ENCODE measurements around the gene DNAH10.
"Not testable (repeated sequence)": the region's sequence is repeated elsewhere in the genome, so short reads cannot be mapped to it uniquely, and the experiment has no call there.

Gene DNAH10

DNA sequence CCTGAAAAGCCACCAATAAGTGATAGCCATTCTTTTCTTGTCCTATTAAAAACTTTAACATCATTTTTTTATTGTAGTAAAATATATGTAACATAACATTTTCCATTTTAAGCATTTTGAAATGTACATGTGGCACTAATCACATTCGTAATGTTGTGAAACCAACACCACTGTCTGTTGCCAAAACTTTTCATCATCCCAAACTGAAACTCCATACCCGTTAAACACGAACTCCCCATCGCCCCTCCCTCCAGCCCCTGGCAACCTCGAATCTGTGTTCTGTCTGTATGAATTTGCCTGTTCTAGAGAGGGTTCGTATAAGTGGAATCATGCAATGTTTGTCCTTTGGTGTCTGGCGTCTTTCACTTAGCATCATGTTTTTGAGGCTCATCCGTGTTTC lies 134.7 kb downstream of the DNAH10 start:
- H3K27ac ChIP-seq: no peak overlapping the region
- DNase-seq (ENCODE audit: low read depth, low spot score): no peak

DNA sequence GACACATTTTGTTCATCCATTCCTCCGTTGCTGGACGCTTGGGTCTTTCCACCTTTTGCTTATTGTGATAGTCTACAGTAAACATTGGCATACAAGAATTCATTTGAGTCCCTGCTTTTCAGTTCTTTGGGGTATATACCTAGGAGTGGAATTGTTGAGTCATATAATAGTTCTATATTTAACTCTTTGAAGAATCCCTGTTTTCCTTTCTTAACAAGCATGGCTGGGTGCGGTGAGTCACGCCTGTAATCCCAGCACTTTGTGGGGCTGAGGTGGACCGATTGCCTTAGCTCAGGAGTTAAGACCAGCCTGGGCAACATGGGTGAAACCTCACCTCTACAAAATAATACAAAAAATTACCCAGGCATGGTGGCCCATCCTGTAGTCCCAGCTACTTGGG lies 135.1 kb downstream of the DNAH10 start:
- no peak overlapping the region for H3K27ac ChIP-seq
- DNase-seq (ENCODE audit: low read depth, low spot score): no peak

DNA sequence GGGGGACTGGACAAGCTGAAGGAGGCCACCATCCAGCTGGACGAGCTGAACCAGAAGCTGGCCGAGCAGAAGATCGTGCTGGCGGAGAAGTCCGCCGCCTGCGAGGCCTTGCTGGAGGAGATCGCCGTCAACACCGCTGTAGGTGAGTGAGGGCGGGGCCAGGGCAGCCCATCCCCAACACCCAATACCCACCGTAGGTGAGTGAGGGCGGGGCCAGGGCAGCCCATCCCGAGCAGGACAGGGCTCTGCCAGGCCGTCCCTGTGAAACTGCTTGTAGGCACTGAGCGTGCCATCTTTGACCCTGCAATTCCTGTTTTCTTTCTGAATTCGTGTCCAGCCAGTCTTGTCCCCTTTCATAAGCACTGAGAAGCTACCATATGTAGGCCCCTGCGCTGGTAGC lies 136.6 kb downstream of the DNAH10 start:
- no peak overlapping the region for H3K27ac ChIP-seq
- no peak for DNase-seq (ENCODE audit: low read depth, low spot score)

DNA sequence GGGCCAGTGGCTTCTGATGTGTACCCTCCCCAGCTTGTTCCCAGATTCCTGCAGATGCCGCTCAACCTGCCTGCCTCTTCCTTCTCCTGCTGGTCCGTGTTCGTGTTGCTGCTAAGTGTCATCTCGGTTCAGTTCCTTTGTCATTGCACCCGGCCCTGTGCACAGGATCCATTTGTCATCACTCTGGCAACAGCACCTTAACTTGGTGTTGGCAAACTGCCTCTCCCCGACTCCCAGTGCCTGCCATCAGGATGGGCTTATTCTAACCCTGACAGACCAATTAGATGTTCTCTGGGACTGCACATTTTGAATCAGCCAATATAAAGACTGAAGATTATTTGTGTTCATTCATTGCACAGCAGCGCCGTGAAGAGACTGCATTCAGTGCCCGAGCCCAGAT lies 137.3 kb downstream of the DNAH10 start:
- no peak for DNase-seq (ENCODE audit: low read depth, low spot score)
- H3K27ac ChIP-seq: no peak overlapping the region

DNA sequence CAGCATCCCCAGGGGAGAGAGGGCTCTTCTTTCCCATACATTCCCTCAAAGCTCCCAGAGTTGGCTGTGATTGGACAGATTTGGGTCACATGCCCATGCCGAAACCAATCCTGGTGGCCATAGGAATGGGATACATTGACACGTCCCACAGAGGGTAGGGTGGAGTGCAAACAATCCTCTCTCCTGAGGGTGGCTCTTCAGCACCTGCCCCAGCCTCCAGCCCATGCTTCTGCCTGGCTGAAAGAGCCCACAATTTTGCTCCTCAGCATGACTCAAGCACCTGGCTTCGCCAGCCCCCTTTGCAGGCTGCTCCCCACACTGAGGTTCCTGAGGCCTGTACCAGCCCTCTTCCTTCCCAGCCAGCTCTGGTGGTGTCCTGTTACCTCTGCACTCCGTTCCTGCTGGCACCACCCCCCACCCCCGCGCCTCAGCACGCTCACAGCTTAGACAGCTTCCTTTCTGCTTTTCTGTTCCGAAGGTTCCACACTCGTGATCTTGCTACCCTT lies 138.8 kb downstream of the DNAH10 start:
- no peak overlapping the region for H3K27ac ChIP-seq
- DNase-seq (ENCODE audit: low read depth, low spot score): no peak

DNA sequence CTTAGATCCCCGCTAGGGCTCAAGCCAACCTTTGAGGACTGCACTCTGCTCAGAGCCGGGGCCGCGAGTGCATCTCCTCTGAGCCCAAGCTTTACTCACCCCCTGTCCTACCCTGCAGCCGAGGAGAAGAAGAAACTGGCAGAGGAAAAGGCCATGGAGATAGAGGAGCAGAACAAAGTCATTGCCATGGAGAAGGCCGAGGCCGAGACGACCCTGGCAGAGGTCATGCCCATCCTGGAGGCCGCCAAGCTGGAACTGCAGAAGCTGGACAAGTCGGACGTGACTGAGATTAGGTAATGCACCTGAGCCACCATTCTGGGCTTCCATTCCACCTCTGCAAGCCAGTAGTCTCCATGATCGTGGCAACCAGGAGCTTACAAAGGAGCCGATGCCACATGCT lies 140.7 kb downstream of the DNAH10 start:
- no peak for DNase-seq (ENCODE audit: low read depth, low spot score)
- H3K27ac ChIP-seq: no peak overlapping the region

DNA sequence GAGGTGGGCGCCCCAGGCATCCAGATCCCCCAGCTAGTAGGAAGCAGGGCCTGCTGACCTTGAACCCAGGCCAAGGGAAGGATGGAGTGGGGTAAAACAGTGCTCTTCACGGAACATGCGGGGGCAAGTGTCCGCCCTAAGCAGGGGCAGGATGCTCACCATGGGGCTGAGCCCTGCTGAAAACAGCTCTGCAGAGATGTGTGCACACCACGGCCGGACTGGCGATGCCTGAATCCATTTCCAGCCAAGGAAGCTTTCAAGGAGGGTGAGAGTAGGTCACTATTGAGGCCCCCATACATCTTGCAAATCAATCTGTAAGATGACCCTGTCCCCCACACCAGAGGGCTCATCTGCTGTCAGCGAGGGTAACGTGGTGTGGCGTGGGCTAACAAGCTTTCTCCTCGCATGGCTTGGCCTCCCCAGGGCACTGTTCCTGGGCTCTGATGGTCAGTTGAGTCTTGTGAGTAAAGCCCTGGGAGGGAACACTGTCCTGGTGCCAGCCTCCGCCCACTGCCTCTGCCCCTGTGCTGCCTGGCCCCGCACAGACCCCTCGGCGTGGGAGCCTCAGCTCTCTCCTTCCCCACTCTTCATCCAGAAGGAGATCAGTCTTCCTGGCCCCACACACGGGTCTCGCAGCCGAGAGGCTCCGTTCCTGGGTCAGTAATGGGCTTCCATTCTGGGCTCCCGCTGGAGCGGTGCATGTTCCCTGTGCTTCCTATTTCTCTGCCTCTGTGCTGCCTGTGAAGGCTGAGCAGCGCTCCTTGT lies 141.4 kb downstream of the DNAH10 start:
- no peak overlapping the region for H3K27ac ChIP-seq
- DNase-seq (ENCODE audit: low read depth, low spot score): no peak

DNA sequence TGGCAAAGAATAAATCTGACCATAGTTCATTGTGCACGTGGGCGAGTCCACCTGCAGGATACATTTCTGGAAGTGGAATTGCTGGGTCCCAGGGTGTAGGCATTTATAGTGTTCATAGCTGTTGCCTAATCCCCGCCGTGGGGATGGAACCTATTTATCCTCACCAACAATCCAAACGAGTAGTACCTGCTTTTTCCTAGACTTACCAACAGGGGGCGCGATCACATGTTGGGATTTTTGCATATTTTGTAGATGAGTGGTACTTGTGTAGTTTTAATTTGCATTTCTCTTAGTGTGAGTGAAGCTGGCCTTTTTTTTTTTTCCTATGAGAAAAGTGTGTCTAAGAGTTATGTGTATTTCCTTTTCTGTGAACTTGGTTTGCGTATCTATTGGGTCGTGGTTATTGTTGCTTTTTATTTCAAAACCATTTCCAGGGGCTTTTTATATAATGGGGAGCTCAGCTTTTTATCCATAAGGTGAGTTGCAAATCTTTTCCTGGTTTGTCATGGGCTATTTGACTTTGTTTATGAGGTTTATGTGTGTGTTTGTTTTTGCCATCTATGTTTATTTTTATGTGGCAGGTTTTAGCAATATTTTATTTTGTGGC lies 143.3 kb downstream of the DNAH10 start:
- H3K27ac ChIP-seq: no peak overlapping the region
- DNase-seq (ENCODE audit: low read depth, low spot score): no peak

DNA sequence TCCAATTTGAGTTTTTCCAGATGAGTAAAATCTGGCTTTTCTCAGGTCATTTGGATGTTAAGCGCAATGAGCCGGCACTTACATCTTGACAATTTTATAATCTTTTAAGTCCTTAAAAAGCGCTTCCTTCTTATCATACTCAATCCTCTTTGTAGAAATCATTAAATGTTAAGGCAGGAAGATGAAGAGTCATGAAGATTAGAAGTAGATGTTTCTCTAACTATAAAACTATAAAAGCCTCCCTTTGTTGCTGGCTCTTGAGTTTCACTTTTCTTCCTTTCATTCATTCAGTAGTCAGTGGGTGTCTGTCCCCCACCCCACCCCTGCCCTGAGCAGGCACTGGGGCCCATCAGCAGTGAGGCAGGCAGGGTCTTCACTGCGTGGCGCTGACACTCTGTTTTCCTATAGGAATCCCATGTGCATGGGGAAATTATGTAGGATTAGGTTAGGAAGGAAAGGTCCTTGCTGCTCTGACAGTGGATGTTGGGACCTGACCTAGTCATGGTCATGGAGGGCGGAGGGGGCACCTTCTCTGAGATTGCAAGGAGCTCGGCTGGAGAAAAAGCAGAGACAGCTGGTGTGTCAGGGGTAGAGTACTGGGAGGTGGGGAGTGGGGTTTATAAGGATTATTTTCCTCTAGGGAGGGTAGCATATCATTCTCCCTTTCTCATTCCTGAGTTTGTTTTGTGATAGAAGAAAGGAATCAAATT lies 144.8 kb downstream of the DNAH10 start:
- H3K27ac ChIP-seq: no peak overlapping the region
- no peak for DNase-seq (ENCODE audit: low read depth, low spot score)

DNA sequence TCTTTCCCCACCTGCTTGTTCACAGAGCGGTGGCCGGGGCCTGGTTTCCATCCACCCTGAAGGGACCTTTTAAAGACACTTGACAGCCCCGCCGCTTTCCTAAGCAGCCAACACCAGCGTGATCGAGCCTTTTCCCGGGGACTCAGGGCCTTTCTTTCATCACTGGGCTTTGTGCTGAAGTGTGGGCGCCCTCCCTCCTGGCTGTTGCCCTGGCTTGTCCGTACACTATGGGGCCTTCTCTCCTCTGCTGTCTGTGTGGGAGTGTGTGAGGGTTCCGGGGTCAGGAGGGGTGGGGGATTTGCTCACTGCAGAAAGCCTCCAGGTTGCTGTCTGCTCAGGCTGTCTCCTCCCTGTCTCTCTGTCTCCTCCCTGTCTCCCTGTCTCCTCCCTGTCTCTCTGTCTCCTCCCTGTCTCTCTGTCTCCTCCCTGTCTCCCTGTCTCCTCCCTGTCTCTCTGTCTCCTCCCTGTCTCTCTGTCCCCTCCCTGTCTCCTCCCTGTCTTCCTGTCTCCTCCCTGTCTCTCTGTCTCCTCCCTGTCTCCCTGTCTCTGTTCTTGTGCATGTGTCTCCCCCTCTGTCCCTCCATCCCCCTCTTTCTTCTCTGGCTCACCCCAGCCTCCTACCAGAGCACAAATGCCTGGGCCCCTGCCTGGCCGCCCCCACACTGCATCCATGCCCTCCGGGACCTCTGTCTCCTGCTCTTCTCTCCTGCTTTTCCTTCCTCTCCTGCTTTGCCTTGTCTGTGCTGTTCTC lies 145.8 kb downstream of the DNAH10 start:
- DNase-seq (ENCODE audit: low read depth, low spot score): no peak
- no peak overlapping the region for H3K27ac ChIP-seq

DNA sequence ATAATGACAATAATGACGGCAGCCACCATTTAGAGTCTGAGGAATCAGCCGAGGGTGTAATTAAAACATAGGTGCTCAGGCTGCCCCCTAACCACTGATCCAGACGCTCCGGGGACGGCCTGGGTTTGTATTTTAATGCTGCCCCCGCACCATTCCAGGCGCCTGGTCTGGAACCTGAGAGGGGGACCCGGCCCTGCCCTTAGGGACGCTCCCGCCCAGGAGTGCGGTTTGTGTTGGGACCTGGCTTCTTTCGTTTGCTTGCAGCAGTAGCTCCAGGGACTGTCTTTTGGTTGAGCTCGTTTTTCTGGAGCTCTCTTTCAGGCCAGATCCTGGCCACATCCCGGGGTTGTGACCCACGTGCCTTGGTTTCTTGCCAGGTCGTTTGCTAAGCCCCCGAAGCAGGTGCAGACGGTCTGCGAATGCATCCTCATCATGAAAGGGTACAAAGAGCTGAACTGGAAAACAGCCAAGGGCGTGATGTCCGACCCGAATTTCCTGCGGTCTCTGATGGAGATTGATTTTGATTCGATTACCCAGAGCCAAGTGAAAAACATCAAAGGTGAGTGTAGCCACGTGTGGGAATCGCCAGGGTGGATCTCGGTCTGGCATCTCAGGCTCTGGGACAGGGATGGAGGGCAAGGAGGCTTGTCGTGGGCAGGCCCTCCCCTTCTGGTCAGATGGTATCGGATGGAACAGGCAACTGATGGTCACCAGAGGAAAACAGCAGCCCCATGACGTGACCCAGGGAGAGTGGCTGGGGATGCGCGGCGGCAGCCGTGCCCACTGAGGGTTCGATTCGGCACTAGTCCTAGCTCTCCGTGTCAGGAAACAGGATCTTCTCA lies 147.0 kb downstream of the DNAH10 start:
- H3K27ac ChIP-seq: no peak overlapping the region
- no peak for DNase-seq (ENCODE audit: low read depth, low spot score)

DNA sequence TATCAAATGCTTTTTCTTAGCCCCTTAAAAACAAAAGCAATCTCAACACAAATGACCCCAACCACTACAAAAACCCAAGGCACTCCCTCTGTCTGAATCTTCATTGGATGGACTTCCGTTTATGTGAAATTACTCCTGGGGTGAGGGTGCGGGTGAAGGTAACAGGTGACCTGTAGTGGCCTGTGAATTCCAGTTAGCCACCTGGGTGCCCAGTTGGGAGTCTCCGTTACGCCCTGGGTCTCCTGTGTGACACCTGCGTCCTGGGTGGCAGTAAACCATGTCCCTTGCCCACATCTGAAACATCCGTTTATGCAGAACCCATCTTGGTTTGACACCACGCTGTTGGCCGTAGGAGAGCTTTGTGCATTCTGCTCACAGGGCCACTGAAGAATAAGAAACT lies 148.0 kb downstream of the DNAH10 start:
- H3K27ac ChIP-seq: no peak overlapping the region
- no peak for DNase-seq (ENCODE audit: low read depth, low spot score)

DNA sequence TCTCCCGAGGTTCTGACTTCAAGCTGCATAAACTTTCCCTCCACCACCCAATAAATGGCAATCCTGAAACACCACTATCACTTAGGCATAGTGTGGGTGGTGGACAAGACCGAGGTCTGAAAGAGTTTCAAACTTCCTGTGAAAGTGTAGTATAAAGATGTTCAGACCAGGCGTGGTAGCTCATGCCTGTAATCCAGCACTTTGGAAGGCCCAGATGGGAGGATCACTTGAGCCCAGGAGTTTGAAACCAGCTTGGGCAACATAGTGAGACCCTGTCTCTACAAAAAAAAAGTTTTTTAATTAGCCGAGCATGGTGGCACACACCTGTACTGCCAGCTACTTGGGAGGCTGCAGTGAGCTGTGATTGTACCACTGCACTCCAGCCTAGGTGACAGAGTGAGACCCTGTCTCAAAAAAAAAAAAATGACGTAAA lies 148.7 kb downstream of the DNAH10 start:
- DNase-seq (ENCODE audit: low read depth, low spot score): no peak
- no peak overlapping the region for H3K27ac ChIP-seq

DNA sequence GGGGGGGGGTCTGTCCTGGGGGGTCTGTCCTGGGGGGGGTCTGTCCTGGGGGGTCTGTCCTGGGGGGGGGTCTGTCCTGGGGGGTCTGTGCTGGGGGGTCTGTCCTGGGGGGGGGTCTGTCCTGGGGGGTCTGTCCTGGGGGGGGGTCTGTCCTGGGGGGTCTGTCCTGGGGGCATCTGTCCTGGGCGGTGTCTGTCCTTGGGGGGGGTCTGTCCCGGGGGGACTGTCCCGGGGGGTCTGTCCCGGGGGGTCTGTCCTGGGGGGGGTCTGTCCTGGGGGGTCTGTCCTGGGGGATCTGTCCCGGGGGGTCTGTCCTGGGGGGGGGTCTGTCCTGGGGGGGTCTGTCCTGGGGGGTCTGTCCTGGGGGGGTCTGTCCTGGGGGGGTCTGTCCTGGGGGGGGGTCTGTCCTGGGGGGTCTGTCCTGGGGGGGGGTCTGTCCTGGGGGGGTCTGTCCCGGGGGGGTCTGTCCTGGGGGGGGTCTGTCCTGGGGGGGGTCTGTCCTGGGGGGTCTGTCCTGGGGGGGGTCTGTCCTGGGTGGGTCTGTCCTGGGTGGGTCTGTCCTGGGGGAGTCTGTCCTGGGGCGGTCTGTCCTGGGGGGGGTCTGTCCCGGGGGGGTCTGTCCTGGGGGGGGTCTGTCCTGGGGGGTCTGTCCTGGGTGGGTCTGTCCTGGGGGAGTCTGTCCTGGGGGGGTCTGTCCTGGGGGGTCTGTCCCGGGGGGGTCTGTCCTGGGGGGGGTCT lies 149.7 kb downstream of the DNAH10 start:
- not testable (repeated sequence) for H3K27ac ChIP-seq; DNase-seq (ENCODE audit: low read depth, low spot score)

DNA sequence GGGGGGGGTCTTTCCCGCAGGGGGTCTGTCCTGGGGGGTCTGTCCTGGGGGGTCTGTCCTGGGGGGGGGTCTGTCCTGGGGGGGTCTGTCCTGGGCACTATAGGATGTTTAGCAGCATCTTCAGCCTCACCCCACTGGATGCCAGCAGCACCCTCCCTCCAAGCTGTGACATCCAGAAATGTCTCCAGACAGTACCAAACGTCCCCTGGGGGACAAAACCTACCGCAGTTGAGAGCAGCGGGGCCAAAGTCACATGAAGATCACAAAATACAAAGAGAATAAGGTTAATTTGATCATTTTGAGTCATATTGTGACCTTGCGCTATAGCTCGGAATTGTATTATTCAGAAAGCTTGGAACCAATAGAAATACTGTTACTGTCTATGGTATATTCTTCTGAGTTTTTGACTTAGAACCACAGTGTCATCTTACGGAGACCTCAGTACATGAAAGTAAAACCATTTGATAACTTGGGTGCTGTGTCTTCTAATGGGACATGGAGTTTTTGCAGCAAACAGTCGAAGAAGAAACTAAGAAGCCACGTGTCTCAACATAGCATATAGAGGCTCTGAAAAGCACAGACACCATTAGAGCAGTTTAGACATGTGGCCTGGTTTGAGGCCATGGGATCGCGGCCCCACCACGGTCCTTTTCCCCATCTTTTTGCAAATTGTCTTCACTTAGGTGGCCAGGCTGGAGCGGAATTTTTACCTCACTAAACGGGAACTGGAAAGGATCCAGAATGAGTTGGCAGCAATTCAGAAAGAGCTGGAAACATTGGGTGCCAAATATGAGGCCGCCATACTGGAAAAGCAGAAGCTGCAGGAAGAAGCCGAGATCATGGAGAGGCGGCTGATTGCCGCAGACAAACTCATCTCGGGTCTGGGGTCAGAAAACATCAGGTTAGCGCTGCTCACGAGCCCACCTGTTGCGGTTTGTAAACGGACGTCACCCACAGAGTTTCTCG lies 150.6 kb downstream of the DNAH10 start:
- no peak for DNase-seq (ENCODE audit: low read depth, low spot score)
- no peak overlapping the region for H3K27ac ChIP-seq

DNA sequence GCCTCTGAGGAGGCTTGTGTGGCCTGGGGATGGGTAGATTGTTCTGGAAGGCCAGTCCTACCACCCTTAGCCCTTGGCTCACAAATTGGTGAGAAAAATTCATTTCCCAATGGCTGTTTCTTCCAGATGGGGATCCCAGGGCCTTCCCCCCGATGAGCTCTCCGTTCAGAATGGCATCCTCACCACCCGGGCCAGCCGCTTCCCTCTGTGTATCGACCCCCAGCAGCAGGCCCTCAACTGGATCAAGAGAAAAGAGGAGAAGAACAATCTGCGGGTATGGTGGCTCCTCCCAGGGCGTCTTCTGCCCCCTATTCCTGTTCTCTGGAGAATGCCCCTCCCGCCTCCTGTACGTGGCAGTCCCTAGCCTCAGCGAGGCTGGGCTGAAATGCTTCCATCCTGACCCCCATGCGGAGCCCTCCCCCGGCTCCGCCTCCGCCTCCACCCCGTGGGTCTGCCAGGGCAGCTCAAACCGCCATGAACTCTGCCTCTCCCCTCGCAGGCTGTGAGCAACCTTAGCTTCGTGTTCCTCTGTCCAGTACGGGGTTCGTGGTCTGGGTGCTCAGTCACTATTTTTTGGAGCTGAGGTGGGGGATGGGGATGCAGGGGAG lies 152.7 kb downstream of the DNAH10 start:
- no peak overlapping the region for H3K27ac ChIP-seq
- DNase-seq (ENCODE audit: low read depth, low spot score): no peak

DNA sequence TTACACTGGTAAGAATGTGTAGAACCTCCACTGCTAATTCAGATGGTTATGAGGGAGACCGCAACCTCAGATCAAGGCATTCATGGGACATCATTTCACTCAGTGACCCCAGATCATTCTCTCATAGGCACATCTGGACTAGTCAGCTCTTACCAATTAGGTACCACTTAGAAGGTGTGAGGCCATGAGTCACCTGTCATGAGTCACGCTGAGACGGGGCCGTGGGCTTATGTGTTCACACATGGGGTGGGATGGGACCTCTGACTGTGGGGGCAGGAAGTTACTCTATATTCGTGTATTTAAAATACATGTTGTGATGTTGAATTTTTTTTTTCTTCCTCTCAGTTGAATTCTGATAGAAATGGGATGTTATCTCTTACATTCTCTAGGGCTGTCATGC lies 154.6 kb downstream of the DNAH10 start:
- no peak for DNase-seq (ENCODE audit: low read depth, low spot score)

More for the DNA sequence above, 154.6 kb downstream of the DNAH10 start:
- no peak overlapping the region for H3K27ac ChIP-seq

All from epithelial cell of prostate (primary cell).